ENCODE results near the gene TSPAN1. TPM values are rescaled to one million over a fixed set of nuclear protein-coding genes. Genes with fewer than 3 reads are reported as not detected.

Gene TSPAN1
- total and polyA plus RNA-seq, 7 experiments from 2014 or later, result not detected

DNA sequence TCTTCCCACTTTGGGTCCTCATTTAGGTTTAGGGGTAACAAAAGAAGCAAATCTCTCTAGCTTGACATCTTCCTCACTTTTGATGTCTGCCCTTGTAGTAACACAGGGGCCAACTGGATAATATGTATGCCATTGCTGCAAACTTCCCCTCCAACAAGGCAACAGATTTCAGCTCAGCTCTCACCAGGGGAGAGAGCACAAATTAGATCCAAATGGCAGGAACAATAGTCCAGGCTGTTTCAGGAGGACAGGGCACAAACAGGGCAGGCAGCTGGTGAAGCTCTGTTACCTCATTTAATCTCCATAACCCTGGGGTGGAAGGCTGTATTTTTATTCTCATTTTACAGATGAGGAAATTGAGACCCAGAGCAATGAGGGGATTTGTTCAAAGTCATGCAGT is 38.2 kb upstream of the TSPAN1 start:
- Histone ChIP-seq H3K27ac (ENCODE audit: low read depth, low read length) (no peak overlapping the region), H3K36me3 (ENCODE audit: control insufficient read depth in 2 of 3, insufficient read depth in 3 of 3, low read length in 3 of 3) (peaks cover 0 to 5% (median 0%) of the 10 kb centered on the region in 3 experiments), H3K27me3 (ENCODE audit: control insufficient read depth in 2 of 2, insufficient read depth in 2 of 2, low read length in 2 of 2) (no peaks in the 10 kb centered on the region), H3K9me3 (ENCODE audit: control insufficient read depth in 2 of 3, low read length in 3 of 3) (no peaks in the 10 kb centered on the region), H3K4me3 (ENCODE audit: low read length) (no peak overlapping the region), H3K4me1 (ENCODE audit: control insufficient read depth in 2 of 2, insufficient read depth in 2 of 2, low read length in 2 of 2) (peaks cover 0 to 3% of the 10 kb centered on the region in 2 donors)
- Mint-ChIP-seq H3K9me3 (peaks cover 0 to 2% (median 0%) of the 10 kb centered on the region in 11 donors), H3K27ac (no peak overlapping the region), H3K4me1 (peaks cover 11 to 24% (median 18%) of the 10 kb centered on the region in 7 donors), H3K27me3 (peaks cover 19 to 60% (median 43%) of the 10 kb centered on the region in 5 donors), H3K36me3 (no peaks in the 10 kb centered on the region), H3K4me3 (no peak overlapping the region)
- ChIA-PET CTCF (no interaction called here), POLR2A (no interaction called here)
- ATAC-seq (no peak), DNase-seq (no peak)
- intact Hi-C loops (cut with micrococcal nuclease), result no loop called here

DNA sequence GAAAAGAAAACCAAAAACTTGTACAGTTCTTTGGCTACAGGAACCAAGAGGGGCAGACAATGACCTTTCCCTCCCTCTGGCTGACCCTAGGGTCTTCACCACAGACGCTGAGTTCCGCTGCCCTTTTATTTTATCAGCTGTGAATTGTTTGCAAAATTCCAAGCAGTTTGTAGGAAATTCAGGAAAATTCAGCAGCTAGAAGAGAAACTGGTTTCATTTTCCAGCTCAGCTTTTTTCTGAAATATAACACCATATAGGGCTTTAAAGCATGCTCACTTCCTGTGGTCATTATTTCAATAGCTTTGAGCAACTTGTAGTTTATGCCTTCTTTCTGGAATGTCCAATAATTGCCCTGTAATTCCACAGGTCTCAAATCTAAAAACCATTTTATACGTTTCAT is 37.0 kb upstream of the TSPAN1 start:
- Histone ChIP-seq H3K27me3 (ENCODE audit: control insufficient read depth in 2 of 2, insufficient read depth in 2 of 2, low read length in 2 of 2) (no peaks in the 10 kb centered on the region), H3K27ac (ENCODE audit: low read depth, low read length) (no peak overlapping the region), H3K4me1 (ENCODE audit: control insufficient read depth in 2 of 2, insufficient read depth in 2 of 2, low read length in 2 of 2) (no peaks in the 10 kb centered on the region), H3K36me3 (ENCODE audit: control insufficient read depth in 2 of 3, insufficient read depth in 3 of 3, low read length in 3 of 3) (no peaks in the 10 kb centered on the region), H3K9me3 (ENCODE audit: control insufficient read depth in 2 of 3, low read length in 3 of 3) (no peaks in the 10 kb centered on the region), H3K4me3 (ENCODE audit: low read length) (no peak overlapping the region)
- Mint-ChIP-seq H3K4me3 (no peak overlapping the region), H3K27me3 (peaks cover 14 to 55% (median 31%) of the 10 kb centered on the region in 5 donors), H3K27ac (no peak overlapping the region), H3K4me1 (peaks cover 7 to 12% (median 8%) of the 10 kb centered on the region in 7 donors), H3K9me3 (peaks cover 0 to 2% (median 0%) of the 10 kb centered on the region in 11 donors), H3K36me3 (no peaks in the 10 kb centered on the region)
- ChIA-PET POLR2A (no interaction called here), CTCF (no interaction called here)
- ATAC-seq, result no peak
- intact Hi-C loops (cut with micrococcal nuclease), result no loop called here
- DNase-seq, result no peak

DNA sequence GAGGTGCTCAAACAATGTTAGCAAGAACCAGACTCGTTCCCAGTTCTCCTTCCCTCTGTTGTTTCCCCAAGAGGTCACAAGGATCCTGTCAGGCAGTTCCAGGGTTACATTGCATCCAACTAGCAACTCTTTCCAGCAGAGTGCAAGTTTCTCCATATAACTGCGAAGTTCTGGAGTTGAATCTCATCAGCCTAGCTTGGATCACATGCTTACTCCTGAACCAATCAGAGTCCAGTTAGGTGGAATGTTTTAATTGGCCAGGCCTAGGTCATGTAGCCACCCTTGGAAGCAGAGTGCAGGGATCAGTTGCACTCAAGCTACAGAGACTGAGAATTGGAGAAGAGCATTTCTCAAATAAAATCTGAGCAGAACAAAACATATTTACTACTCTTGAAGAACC is 26.6 kb upstream of the TSPAN1 start:
- intact Hi-C loops (cut with micrococcal nuclease), result no loop called here

DNA sequence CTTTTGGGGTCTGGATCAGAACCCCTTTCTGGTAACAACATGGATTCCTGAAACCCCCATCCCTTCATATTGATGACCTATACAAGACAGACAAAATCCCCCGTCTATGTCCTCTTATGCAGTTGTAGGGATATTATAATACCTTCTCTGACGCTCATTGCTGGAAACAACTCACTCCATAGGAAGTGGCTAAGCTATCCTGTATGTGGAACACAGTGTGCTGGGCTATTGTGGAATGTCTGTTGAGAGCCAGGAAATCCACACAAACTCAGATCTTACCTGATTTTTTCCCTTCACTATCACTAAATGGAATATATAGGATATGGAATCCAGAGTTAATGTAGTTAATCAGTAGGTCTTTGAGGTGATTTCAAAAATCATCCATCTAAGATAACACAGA is 24.8 kb upstream of the TSPAN1 start:
- no peaks in the 10 kb centered on the region for H3K4me1 ChIP-seq (ENCODE audit: control insufficient read depth in 2 of 2, insufficient read depth in 2 of 2, low read length in 2 of 2)
- H3K4me1 Mint-ChIP-seq, result no peaks in the 10 kb centered on the region
- H3K27me3 Mint-ChIP-seq, result peaks cover 0 to 3% (median 0%) of the 10 kb centered on the region in 5 donors
- ChIA-PET CTCF (interaction anchor here (0.6 kb wide), 1 partner anchor 41 kb away, joined by 4 read pairs; no protein-coding TSS in a partner anchor), POLR2A (no interaction called here)
- H3K9me3 Mint-ChIP-seq, result no peaks in the 10 kb centered on the region
- H3K27ac Mint-ChIP-seq, result no peak overlapping the region
- intact Hi-C loops (cut with micrococcal nuclease), result no loop called here
- no peak overlapping the region for H3K27ac ChIP-seq (ENCODE audit: low read depth, low read length)
- H3K4me3 Mint-ChIP-seq, result no peak overlapping the region
- H3K4me3 ChIP-seq (ENCODE audit: low read length), result no peak overlapping the region
- no peaks in the 10 kb centered on the region for H3K36me3 ChIP-seq (ENCODE audit: control insufficient read depth in 2 of 3, insufficient read depth in 3 of 3, low read length in 3 of 3)
- H3K9me3 ChIP-seq (ENCODE audit: control insufficient read depth in 2 of 3, low read length in 3 of 3), result no peaks in the 10 kb centered on the region
- DNase-seq (no peak), ATAC-seq (no peak)
- no peaks in the 10 kb centered on the region for H3K27me3 ChIP-seq (ENCODE audit: control insufficient read depth in 2 of 2, insufficient read depth in 2 of 2, low read length in 2 of 2)
- no peaks in the 10 kb centered on the region for H3K36me3 Mint-ChIP-seq

More for the DNA sequence above, 26.6 kb upstream of the TSPAN1 start:
- Histone ChIP-seq H3K27ac (ENCODE audit: low read depth, low read length) (no peak overlapping the region), H3K36me3 (ENCODE audit: control insufficient read depth in 2 of 3, insufficient read depth in 3 of 3, low read length in 3 of 3) (no peaks in the 10 kb centered on the region), H3K27me3 (ENCODE audit: control insufficient read depth in 2 of 2, insufficient read depth in 2 of 2, low read length in 2 of 2) (no peaks in the 10 kb centered on the region), H3K4me3 (ENCODE audit: low read length) (no peak overlapping the region), H3K9me3 (ENCODE audit: control insufficient read depth in 2 of 3, low read length in 3 of 3) (no peaks in the 10 kb centered on the region), H3K4me1 (ENCODE audit: control insufficient read depth in 2 of 2, insufficient read depth in 2 of 2, low read length in 2 of 2) (no peaks in the 10 kb centered on the region)
- H3K9me3 Mint-ChIP-seq, result peaks cover 0 to 2% (median 0%) of the 10 kb centered on the region in 11 donors
- no peaks in the 10 kb centered on the region for H3K36me3 Mint-ChIP-seq
- POLR2A ChIA-PET, result no interaction called here
- H3K27me3 Mint-ChIP-seq, result peaks cover 0 to 5% (median 0%) of the 10 kb centered on the region in 5 donors
- no peak for DNase-seq
- H3K4me1 Mint-ChIP-seq, result no peaks in the 10 kb centered on the region
- ATAC-seq, result no peak
- CTCF ChIA-PET, result no interaction called here
- no peak overlapping the region for H3K4me3 Mint-ChIP-seq
- no peak overlapping the region for H3K27ac Mint-ChIP-seq

DNA sequence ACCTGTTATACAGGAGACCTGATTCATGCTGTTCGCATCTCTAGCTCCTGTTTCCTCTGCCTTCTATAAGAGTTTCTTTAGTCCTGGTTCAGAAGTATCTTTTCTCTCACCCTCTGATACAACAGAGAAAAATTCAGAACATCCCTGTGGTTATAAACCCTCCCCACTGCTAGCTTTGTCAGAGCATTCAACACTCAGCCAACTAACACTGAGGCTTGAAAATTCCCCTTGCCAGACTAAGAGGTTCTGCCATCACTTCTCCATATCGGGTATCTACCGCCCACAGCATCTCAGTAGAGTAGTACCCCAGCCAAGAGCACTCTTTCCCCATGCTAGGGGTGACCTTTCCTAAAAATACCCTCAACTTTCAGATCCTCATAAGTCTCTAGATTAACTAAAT is 22.9 kb upstream of the TSPAN1 start:
- no peaks in the 10 kb centered on the region for H3K4me1 Mint-ChIP-seq
- H3K4me3 Mint-ChIP-seq, result no peak overlapping the region
- ChIA-PET CTCF (interaction anchor here (0.6 kb wide), 1 partner anchor 54 kb away, joined by 3 read pairs; no protein-coding TSS in a partner anchor), POLR2A (interaction anchor here (0.8 kb wide), 1 partner anchor 107 kb away, joined by 3 read pairs; no protein-coding TSS in a partner anchor)
- H3K27me3 ChIP-seq (ENCODE audit: control insufficient read depth in 2 of 2, insufficient read depth in 2 of 2, low read length in 2 of 2), result no peaks in the 10 kb centered on the region
- ATAC-seq (no peak), DNase-seq (no peak)
- H3K36me3 ChIP-seq (ENCODE audit: control insufficient read depth in 2 of 3, insufficient read depth in 3 of 3, low read length in 3 of 3), result no peaks in the 10 kb centered on the region
- H3K27me3 Mint-ChIP-seq, result peaks cover 0 to 3% (median 0%) of the 10 kb centered on the region in 5 donors
- no peaks in the 10 kb centered on the region for H3K9me3 ChIP-seq (ENCODE audit: control insufficient read depth in 2 of 3, low read length in 3 of 3)
- H3K4me3 ChIP-seq (ENCODE audit: low read length), result no peak overlapping the region
- no peaks in the 10 kb centered on the region for H3K9me3 Mint-ChIP-seq
- H3K4me1 ChIP-seq (ENCODE audit: control insufficient read depth in 2 of 2, insufficient read depth in 2 of 2, low read length in 2 of 2), result no peaks in the 10 kb centered on the region
- no peak overlapping the region for H3K27ac Mint-ChIP-seq
- no peaks in the 10 kb centered on the region for H3K36me3 Mint-ChIP-seq
- intact Hi-C loops (cut with micrococcal nuclease), result no loop called here
- H3K27ac ChIP-seq (ENCODE audit: low read depth, low read length), result no peak overlapping the region

- Histone ChIP-seq H3K27me3 (ENCODE audit: control insufficient read depth in 2 of 2, insufficient read depth in 2 of 2, low read length in 2 of 2) (no peaks in the 10 kb centered on the region), H3K4me1 (ENCODE audit: control insufficient read depth in 2 of 2, insufficient read depth in 2 of 2, low read length in 2 of 2) (no peaks in the 10 kb centered on the region), H3K27ac (ENCODE audit: low read depth, low read length) (no peak overlapping the region), H3K4me3 (ENCODE audit: low read length) (no peak overlapping the region), H3K36me3 (ENCODE audit: control insufficient read depth in 2 of 3, insufficient read depth in 3 of 3, low read length in 3 of 3) (no peaks in the 10 kb centered on the region), H3K9me3 (ENCODE audit: control insufficient read depth in 2 of 3, low read length in 3 of 3) (no peaks in the 10 kb centered on the region)
- peaks cover 0 to 3% (median 0%) of the 10 kb centered on the region in 5 donors for H3K27me3 Mint-ChIP-seq
- H3K4me3 Mint-ChIP-seq, result no peak overlapping the region
- H3K27ac Mint-ChIP-seq, result no peak overlapping the region
- CTCF ChIA-PET, result no interaction called here
- H3K36me3 Mint-ChIP-seq, result no peaks in the 10 kb centered on the region
- ATAC-seq, result no peak
- no peaks in the 10 kb centered on the region for H3K4me1 Mint-ChIP-seq
- intact Hi-C loops (cut with micrococcal nuclease), result no loop called here
- H3K9me3 Mint-ChIP-seq, result no peaks in the 10 kb centered on the region
- no peak for DNase-seq
- POLR2A ChIA-PET, result no interaction called here
Measured at GRCh38 chr1:46153228-46153627, 21.7 kb upstream of the TSPAN1 start.

- POLR2A ChIA-PET, result interaction anchor here (0.7 kb wide), 1 partner anchor 224 kb away, joined by 3 read pairs; no protein-coding TSS in a partner anchor
- Mint-ChIP-seq H3K4me3 (no peak overlapping the region), H3K27ac (no peak overlapping the region), H3K27me3 (peaks cover 0 to 3% (median 0%) of the 10 kb centered on the region in 5 donors), H3K9me3 (no peaks in the 10 kb centered on the region), H3K4me1 (no peaks in the 10 kb centered on the region), H3K36me3 (no peaks in the 10 kb centered on the region)
- CTCF ChIA-PET, result interaction anchor here (0.7 kb wide), 1 partner anchor 29 kb away, joined by 3 read pairs; no protein-coding TSS in a partner anchor
- H3K27me3 ChIP-seq (ENCODE audit: control insufficient read depth in 2 of 2, insufficient read depth in 2 of 2, low read length in 2 of 2), result no peaks in the 10 kb centered on the region
- H3K9me3 ChIP-seq (ENCODE audit: control insufficient read depth in 2 of 3, low read length in 3 of 3), result no peaks in the 10 kb centered on the region
- no peak for ATAC-seq
- no peaks in the 10 kb centered on the region for H3K36me3 ChIP-seq (ENCODE audit: control insufficient read depth in 2 of 3, insufficient read depth in 3 of 3, low read length in 3 of 3)
- H3K4me3 ChIP-seq (ENCODE audit: low read length), result no peak overlapping the region
- no peak for DNase-seq
- intact Hi-C loops (cut with micrococcal nuclease), result no loop called here
- H3K27ac ChIP-seq (ENCODE audit: low read depth, low read length), result no peak overlapping the region
- no peaks in the 10 kb centered on the region for H3K4me1 ChIP-seq (ENCODE audit: control insufficient read depth in 2 of 2, insufficient read depth in 2 of 2, low read length in 2 of 2)
Measured at GRCh38 chr1:46153732-46154131, 21.2 kb upstream of the TSPAN1 start.
